Adrenal gland (tissue), 19 donors: ENCODE data around the gene RING1. TPM values are rescaled to one million over a fixed set of nuclear protein-coding genes. Genes with fewer than 3 reads are reported as not detected.

Experiments
- DNase-seq, 7 donors: peaks; one replicate each; pipeline ENCODE4 v3.0.0-alpha.2; 2019 to 2020
- H3K27ac ChIP-seq, 5 donors: fragments of 200-600 bp; sonication (generic) in 4 of 5; 1 replicate in 3 of 5; 2 replicates in 2 of 5; pipeline versions ENCODE4 v1.5.1 to v1.8.0; 2016 to 2020; ENCODE audit warnings: mild to moderate bottlenecking in 1 of 5
- H3K27me3 ChIP-seq: fragments of 200-600 bp; 2 replicates; pipeline ENCODE4 v1.8.0; 2021
- H3K36me3 ChIP-seq, 2 donors: fragments of 200-600 bp; replicated peaks in 1 of 2; 1 replicate in 1 of 2; 2 replicates in 1 of 2; pipeline versions ENCODE4 v1.5.1 to v1.8.0; 2018 to 2022
- H3K4me1 ChIP-seq, 2 donors: fragments of 200-600 bp; replicated peaks in 1 of 2; 1 replicate in 1 of 2; 2 replicates in 1 of 2; pipeline versions ENCODE4 v1.5.1 to v1.8.0; 2018 to 2021
- H3K4me3 ChIP-seq, 4 donors: fragments of 200-600 bp; sonication (generic) in 3 of 4; one replicate each; pipeline ENCODE4 v1.5.1; 2016 to 2018
- H3K9me3 ChIP-seq, 3 donors: fragments of 200-600 bp; sonication (generic) in 1 of 3; replicated peaks in 1 of 3; 1 replicate in 2 of 3; 2 replicates in 1 of 3; pipeline versions ENCODE4 v1.5.1 to v1.8.0; 2016 to 2021
- CTCF ChIP-seq, 6 experiments: fragments of 450-650 bp in 4 of 6; fragments of 200-600 bp in 2 of 6; sonication (generic) in 1 of 6; IDR thresholded peaks; 1 replicate in 5 of 6; 2 replicates in 1 of 6; pipeline versions ENCODE4 v1.5.1 to v1.8.0; 2016 to 2021; ENCODE audit warnings: antibody characterized with exemption in 6 of 6, mild to moderate bottlenecking in 2 of 6, moderate library complexity in 1 of 6
- POLR2A ChIP-seq, 2 donors: fragments of 450-650 bp; IDR thresholded peaks; one replicate each; pipeline ENCODE4 v1.6.1; 2017; ENCODE audit warnings: antibody characterized with exemption in 2 of 2, mild to moderate bottlenecking in 2 of 2, moderate library complexity in 1 of 2
- WGBS, 4 donors: extraction: QIAGEN DNeasy Blood & Tissue Kit in 2 of 4; methylation state at CpG; one replicate each; pipeline versions ENCODE4 v1.1.5 to v1.1.7; 2013 to 2017; 5-methylcytosine and 5-hydroxymethylcytosine counted together
- intact Hi-C, 2 donors: fragments of 100-400 bp; cut with DNase I; formaldehyde crosslinking; loops; one replicate each; pipeline versions ENCODE4 v1.14.1 to v1.15.0; 2022 to 2023
- long read RNA-seq, 10 donors: library from polyadenylated mRNA in 3 of 10; unstranded in 2 of 10; stranded (forward) in 1 of 10; transcript quantifications; one replicate each; pipeline ENCODE4 v2.0.0 and lab custom pipeline, GENCODE V29; 2021 to 2026
- polyA plus RNA-seq, 3 donors: library from polyadenylated mRNA; stranded (reverse); fragments of 200-250 nt in 2 of 3; fragments of 350-450 nt in 1 of 3; fragmentation: Illumina TruSeq in 1 of 3; extraction: RNeasy Lipid Tissue Mini Kit (QIAGEN cat#74804) in 1 of 3; gene quantifications; one replicate each; pipeline ENCODE4 v1.2.3, GENCODE V29; 2013 to 2014
- total RNA-seq, 9 donors: library from RNA; depleted of rRNA in 4 of 9; stranded (reverse); fragments of >200 nt in 4 of 9; fragments of 120-200 nt in 1 of 9; fragmentation: NEBNext Ultra II Directional in 1 of 9; extraction: Animal tissue kit (Norgen Biotek cat#: 25700) in 1 of 9; gene quantifications; one replicate each; pipeline versions ENCODE4 v1.1.0 to v1.2.4, GENCODE V29; 2013 to 2023
- donor health status: healthy with polysubstance abuse.
- donor health status: Bipolar disorder and iron deficiency.
- donor health status: DM: yes; HTN: yes; CAD: no.
- donor health status: DM: no; HTN: no; CAD: no.
- donor health status: DM: no; HTN: no; CAD: no.
- donor health status: DM: yes; HTN: yes; CAD: no.

RING1 gene
- total RNA-seq, result 10 to 100 TPM in 8 of 9 donors, 1 to 10 TPM in 1; 8.5 to 52.2 (median 27.8) TPM
- polyA plus RNA-seq, result 100 to 1,000 TPM in 1 of 3 donors, 10 to 100 TPM in 2; 29.9 to 107 (median 84.5) TPM
- long read RNA-seq, donor 1, transcript RING1-201 (7 exons, 1,752 nt), result major isoform, 10 of 15 reads
- long read RNA-seq, donor 1, partial matches to known transcripts, result 5 of 15 reads
- long read RNA-seq, donor 1, other reads (novel, unspliced or antisense), result 0 of 15 reads
- long read RNA-seq, donor 2, transcript RING1-201 (7 exons, 1,752 nt), result major isoform, 7 of 7 reads
- long read RNA-seq, donor 2, partial matches to known transcripts, result 0 of 7 reads
- long read RNA-seq, donor 2, other reads (novel, unspliced or antisense), result 0 of 7 reads
- long read RNA-seq, donor 3, partial matches to known transcripts, result 0 of 4 reads
- long read RNA-seq, donor 3, other reads (novel, unspliced or antisense), result 0 of 4 reads
- long read RNA-seq, donor 4, partial matches to known transcripts, result 1 of 1 reads
- long read RNA-seq, donor 4, other reads (novel, unspliced or antisense), result 0 of 1 reads
- long read RNA-seq, donor 5, transcript RING1-201 (7 exons, 1,752 nt), result major isoform, 11 of 16 reads
- long read RNA-seq, donor 5, partial matches to known transcripts, result 2 of 16 reads
- long read RNA-seq, donor 5, other reads (novel, unspliced or antisense), result 2 of 16 reads
- long read RNA-seq, donor 6, partial matches to known transcripts, result 5 of 5 reads
- long read RNA-seq, donor 6, other reads (novel, unspliced or antisense), result 0 of 5 reads
- long read RNA-seq, donor 7, partial matches to known transcripts, result 0 of 4 reads
- long read RNA-seq, donor 7, other reads (novel, unspliced or antisense), result 0 of 4 reads
- long read RNA-seq, donor 8, transcript RING1-201 (7 exons, 1,752 nt), result major isoform, 8 of 8 reads
- long read RNA-seq, donor 8, partial matches to known transcripts, result 0 of 8 reads
- long read RNA-seq, donor 8, other reads (novel, unspliced or antisense), result 0 of 8 reads
- long read RNA-seq, donor 9, partial matches to known transcripts, result 0 of 3 reads
- long read RNA-seq, donor 9, other reads (novel, unspliced or antisense), result 0 of 3 reads
- long read RNA-seq, donor 10, transcript RING1-201 (7 exons, 1,752 nt), result major isoform, 7 of 7 reads
- long read RNA-seq, donor 10, partial matches to known transcripts, result 0 of 7 reads
- long read RNA-seq, donor 10, other reads (novel, unspliced or antisense), result 0 of 7 reads

GRCh38 chr6:33208091-33208967 lies at the start of gene RING1:
Gene RING1 (plus strand): TSS chr6:33208500. CDS start chr6:33208823, 323 bp downstream.
- H3K27me3 ChIP-seq, result no peaks in the 10 kb centered on the region
- H3K4me3 ChIP-seq, result peak within 1 kb of the TSS; percentile 57 to 99 (median 79)
- H3K9me3 ChIP-seq, result no peaks in the 10 kb centered on the region
- peaks cover 0 to 24% of the 10 kb centered on the region in 2 donors for H3K36me3 ChIP-seq
- DNase-seq, result peak; percentile 83 to 91 (median 89)
- intact Hi-C loops, result loop anchor here in 1 of 2 donors (5.0 kb wide), 1 partner anchor 39 kb away; no protein-coding TSS in a partner anchor
- no peak for TF ChIP-seq CTCF (IDR thresholded peaks at IDR 0.05)
- peak; percentile 89 to 91 for TF ChIP-seq POLR2A (IDR thresholded peaks at IDR 0.05)
- H3K4me1 ChIP-seq, result peaks cover 22 to 36% of the 10 kb centered on the region in 2 donors
- WGBS, 4 donors, result 0 to 6% (median 1%) methylated on average over 6 to 86 of the region's 86 CpGs
- peak within 1 kb of the TSS; percentile 1 to 95 (median 92) for H3K27ac ChIP-seq

GRCh38 chr6:33160096-33160495 lies 48.2 kb upstream of the RING1 start:
- H3K9me3 ChIP-seq, result no peaks in the 10 kb centered on the region
- no peak for DNase-seq
- no peak overlapping the region for H3K4me3 ChIP-seq
- TF ChIP-seq CTCF (IDR thresholded peaks at IDR 0.05) (no peak), POLR2A (IDR thresholded peaks at IDR 0.05) (no peak)
- no peaks in the 10 kb centered on the region for H3K27me3 ChIP-seq
- peaks cover 0 to 5% of the 10 kb centered on the region in 2 donors for H3K4me1 ChIP-seq
- WGBS, 4 donors, result 74 to 88% (median 78%) methylated on average over 11 of the region's 11 CpGs
- H3K27ac ChIP-seq, result no peak overlapping the region
- H3K36me3 ChIP-seq, result no peaks in the 10 kb centered on the region
- intact Hi-C loops, result loop anchor here (5.0 kb wide), 2 partner anchors 37 to 87 kb away; no protein-coding TSS in a partner anchor

- Histone ChIP-seq H3K4me3 (no peak overlapping the region), H3K27ac (no peak overlapping the region)
- intact Hi-C loops, result loop anchor here (5.0 kb wide), 2 partner anchors 36 to 86 kb away; no protein-coding TSS in a partner anchor
These were observed 47.5 kb upstream of the RING1 start for GRCh38 chr6:33160728-33161344.

More at GRCh38 chr6:33160728-33161344, 47.5 kb upstream of the RING1 start:
- no peak for TF ChIP-seq POLR2A (IDR thresholded peaks at IDR 0.05)
- TF ChIP-seq CTCF (IDR thresholded peaks at IDR 0.05), result no peak
- no peaks in the 10 kb centered on the region for H3K36me3 ChIP-seq
- DNase-seq, result peak in 4 of 7 donors; percentile 13 to 46 (median 22)
- H3K27me3 ChIP-seq, result no peaks in the 10 kb centered on the region
- no peaks in the 10 kb centered on the region for H3K9me3 ChIP-seq
- H3K4me1 ChIP-seq, result peaks cover 0 to 5% of the 10 kb centered on the region in 2 donors
- 35 to 55% (median 48%) methylated on average over 13 of the region's 13 CpGs for WGBS, 4 donors
